ENCODE measurements around the gene PPP1R13L. TPM values are rescaled to one million over a fixed set of nuclear protein-coding genes. Genes with fewer than 3 reads are reported as not detected.
"Not testable (repeated sequence)": the region's sequence is repeated elsewhere in the genome, so short reads cannot be mapped to it uniquely, and the experiment has no call there.

PPP1R13L gene
- total and polyA plus RNA-seq, 2 of the 8 experiments (the other 6 are each of a cell fraction or from before 2014, with no cell fraction given), result 9.1 to 15.3 TPM

- not testable (repeated sequence) for H2BK12ac ChIP-seq (ENCODE audit: low read depth, low read length); FAIRE-seq; H2BK5ac ChIP-seq (ENCODE audit: low read depth, low read length); H4K20me1 ChIP-seq (replicated peaks in 1 of 2; ENCODE audit: control insufficient read depth in 1 of 2, insufficient read depth in 2 of 2, low read length in 2 of 2); DNase-seq (ENCODE audit: low read depth in 1 of 2, low spot score in 2 of 2); H3K4me1 ChIP-seq (replicated peaks in 1 of 4; ENCODE audit: control insufficient read depth in 3 of 4, insufficient read depth in 4 of 4, low read length in 3 of 4); H3K36me3 ChIP-seq (ENCODE audit: control insufficient read depth in 2 of 4, insufficient read depth in 4 of 4, low read length in 3 of 4); H2AK5ac ChIP-seq (ENCODE audit: low read depth, low read length); H3K9me3 ChIP-seq (ENCODE audit: insufficient read depth in 2 of 2, low read depth in 1 of 2, low read length in 1 of 2); H3K4me3 ChIP-seq (ENCODE audit: extremely low read depth in 1 of 4, insufficient read depth in 2 of 4, low read depth in 3 of 4, low read length in 4 of 4); H3K79me2 ChIP-seq (ENCODE audit: control insufficient read depth in 1 of 2, insufficient read depth in 2 of 2, low read length in 2 of 2); H2AFZ ChIP-seq (ENCODE audit: low read length); H3K14ac ChIP-seq (ENCODE audit: insufficient read length); H3K27me3 ChIP-seq (replicated peaks in 1 of 4; ENCODE audit: control insufficient read depth in 3 of 4, extremely low read depth in 1 of 4, insufficient read depth in 3 of 4, low read length in 3 of 4); H3K79me1 ChIP-seq (ENCODE audit: low read depth, low read length); H3K23ac ChIP-seq (ENCODE audit: insufficient read length); H4K5ac ChIP-seq (ENCODE audit: insufficient read length, low read depth, low read length); H4K91ac ChIP-seq (replicated peaks; ENCODE audit: insufficient read length, low read length); H3K27ac ChIP-seq (ENCODE audit: low read depth, low read length); H2BK120ac ChIP-seq (replicated peaks; ENCODE audit: low read depth, low read length); H3K4ac ChIP-seq (replicated peaks; ENCODE audit: insufficient read length, low read depth, low read length); H3K18ac ChIP-seq (ENCODE audit: extremely low read depth, low read length); H3K4me2 ChIP-seq (ENCODE audit: insufficient read depth in 1 of 2, low read depth in 2 of 2, low read length in 2 of 2); H2BK20ac ChIP-seq (ENCODE audit: low read length); H3K56ac ChIP-seq (replicated peaks; ENCODE audit: insufficient read length, low read depth, low read length); H4K8ac ChIP-seq (ENCODE audit: extremely low read depth, insufficient read depth, low read length); H2BK15ac ChIP-seq (ENCODE audit: low read length); H3K9ac ChIP-seq (replicated peaks in 1 of 4; ENCODE audit: extremely low read depth in 1 of 4, low read depth in 3 of 4, low read length in 3 of 4); H3K23me2 ChIP-seq (ENCODE audit: low read depth, low read length)
- ChIA-PET POLR2A (ENCODE audit: partially characterized antibody) (interaction anchor here (1.4 kb wide), 1 partner anchor 10 kb away, joined by 5 read pairs; no protein-coding TSS in a partner anchor), CTCF (ENCODE audit: partially characterized antibody) (interaction anchor here (0.6 to 7.3 kb wide), 5 partner anchors 14 to 178 kb away, joined by 3 to 60 read pairs (median 5); no protein-coding TSS in a partner anchor)
- WGBS, 2 experiments (ENCODE audit: extremely low coverage in 1 of 2, insufficient coverage in 1 of 2, insufficient read length in 1 of 2, insufficient replicate concordance in 2 of 2, low coverage in 1 of 2, low lambda C conversion rate in 2 of 2, missing lambda C conversion rate in 1 of 2), result 84% methylated on average over 4 of the region's 4 CpGs; no CpG with 5 or more reads in 1 of the 2 experiments
Measured at GRCh38 chr19:45334881-45335280, 70.0 kb downstream of the PPP1R13L start.
